Stimulated activated CD8-positive, alpha-beta memory T cell treated with anti-CD3 and anti-CD28 coated beads, Interleukin-4, amount 100 ng/mL, for 48 hours (primary cell): Measurements from ENCODE around the gene WLS.

Experiments
- DNase-seq: peaks from one replicate; pipeline ENCODE4 v3.0.0-alpha.2; 2020

The WLS gene

GRCh38 chr1:68128157-68128556 lies 104.2 kb downstream of the WLS start:
- no peak for DNase-seq

DNA sequence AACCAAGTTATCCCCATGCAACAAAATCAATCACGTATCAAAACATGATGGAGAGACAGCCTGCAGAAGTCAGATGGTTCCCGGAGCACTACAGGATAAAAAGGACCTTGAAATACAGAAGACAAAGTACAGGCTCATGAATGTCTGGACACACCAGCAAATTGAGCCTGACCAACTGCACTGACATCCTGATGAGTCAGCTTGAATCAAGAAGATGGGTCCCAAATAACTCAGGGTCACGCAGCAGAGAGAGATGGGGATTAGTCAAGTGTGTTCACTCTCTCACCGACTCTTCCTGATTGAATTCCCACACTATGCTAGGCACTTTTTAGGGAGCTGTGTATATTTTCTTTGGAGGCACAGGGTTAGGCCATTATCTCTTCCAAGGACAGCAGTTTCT lies 110.8 kb downstream of the WLS start:
- no peak for DNase-seq

GRCh38 chr1:68120136-68120791 lies 112.1 kb downstream of the WLS start:
- peak; percentile 42 for DNase-seq

- no peak for DNase-seq
Observed at GRCh38 chr1:68119445-68119844, 112.9 kb downstream of the WLS start.

- no peak for DNase-seq
Observed at GRCh38 chr1:68117416-68117815, 114.9 kb downstream of the WLS start.

GRCh38 chr1:68116643-68117235 lies 115.6 kb downstream of the WLS start:
- peak; percentile 65 for DNase-seq

DNA sequence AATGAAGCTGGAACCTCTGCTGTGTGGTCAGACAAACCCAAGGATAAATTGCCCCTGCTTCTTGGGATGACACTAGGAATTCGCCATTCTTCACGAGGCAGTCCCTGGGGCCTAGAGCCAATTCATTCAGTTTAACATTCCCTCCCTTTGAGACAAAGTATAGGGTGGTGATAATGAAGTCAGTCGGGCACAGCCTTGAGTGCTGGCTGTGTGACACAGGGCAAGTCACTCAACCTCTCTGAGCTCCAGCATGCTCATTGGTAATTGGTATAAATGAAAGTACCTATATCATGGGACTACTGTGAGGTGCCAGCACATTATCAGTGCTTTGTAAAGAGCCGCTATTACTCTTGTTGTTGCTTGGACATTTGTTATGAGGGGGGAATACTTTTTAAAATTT lies 117.0 kb downstream of the WLS start:
- no peak for DNase-seq

GRCh38 chr1:68113966-68114365 lies 118.4 kb downstream of the WLS start:
- no peak for DNase-seq

DNA sequence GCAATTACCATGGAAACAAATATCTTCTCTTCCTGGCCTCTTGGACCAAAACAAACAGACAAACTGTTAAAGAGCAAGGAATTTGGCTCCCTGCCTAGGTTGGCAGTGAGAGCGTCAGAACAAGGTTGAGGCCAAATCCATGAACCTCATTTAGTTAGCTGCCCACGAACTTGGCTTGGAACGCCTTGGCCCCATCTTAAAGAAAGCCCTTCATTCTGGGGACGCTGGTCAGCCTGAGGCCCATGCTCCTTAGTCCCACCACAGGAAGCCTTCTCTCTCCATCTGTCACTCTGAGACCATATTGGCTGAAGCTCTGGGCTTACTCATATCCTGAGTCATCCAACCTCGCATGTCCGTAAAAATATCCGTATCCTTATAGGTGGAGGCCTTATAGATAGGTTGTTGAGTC lies 119.5 kb downstream of the WLS start:
- DNase-seq = no peak

- no peak for DNase-seq
Observed at GRCh38 chr1:68111519-68112436, 120.5 kb downstream of the WLS start.

DNA sequence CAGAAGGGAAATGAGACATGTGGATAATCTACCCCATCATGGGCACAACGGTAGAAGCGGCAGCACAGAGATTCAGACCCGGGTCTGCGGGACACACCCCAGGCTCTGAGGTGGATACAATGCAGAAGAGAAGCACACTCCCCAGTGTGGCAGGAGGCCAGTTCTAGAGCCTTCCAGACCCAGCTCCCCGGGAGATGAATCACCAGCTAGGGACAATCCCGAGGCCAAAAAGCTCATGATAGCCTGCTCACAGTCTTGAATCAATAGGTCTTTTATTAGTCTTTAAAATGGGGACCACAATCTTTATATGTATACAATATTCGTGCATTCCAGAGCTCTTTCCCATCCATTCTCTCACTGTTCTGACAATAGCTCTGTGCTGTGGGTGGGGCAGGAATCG lies 124.6 kb downstream of the WLS start:
- no peak for DNase-seq

DNA sequence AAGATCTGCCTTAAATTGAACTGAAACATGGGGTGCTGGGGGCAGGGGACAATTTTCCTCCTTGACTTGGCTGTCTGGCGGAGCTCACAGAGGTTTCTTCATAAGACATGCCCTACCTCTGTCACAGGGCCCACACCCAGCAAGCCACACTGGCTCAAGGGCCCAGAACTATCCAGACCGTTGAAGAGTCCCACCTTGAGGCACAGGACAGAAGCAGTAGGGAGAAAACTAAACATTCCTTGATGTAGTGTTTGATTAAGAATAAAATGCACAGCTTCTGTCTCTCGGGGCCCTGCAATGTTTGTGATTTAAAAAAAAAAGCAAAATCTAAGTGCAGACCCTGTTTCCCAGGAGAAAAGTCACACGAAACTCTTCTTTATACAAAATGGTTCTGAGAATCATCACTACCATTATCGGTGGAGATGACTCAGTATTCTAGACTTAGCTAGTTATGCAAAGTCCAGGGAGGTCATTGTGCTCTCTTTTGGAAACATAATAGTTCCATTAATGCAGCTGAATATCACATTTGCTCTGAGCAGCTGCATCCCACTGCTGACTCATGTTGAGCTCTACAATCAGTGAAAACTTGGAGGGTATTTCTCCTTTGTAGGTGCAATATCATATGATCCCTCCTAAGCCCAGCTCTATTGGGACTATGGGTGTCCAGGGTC lies 128.3 kb downstream of the WLS start:
- no peak for DNase-seq

- no peak for DNase-seq
Observed at GRCh38 chr1:68103011-68103545, 129.2 kb downstream of the WLS start.

GRCh38 chr1:68101829-68102228 lies 130.5 kb downstream of the WLS start:
- no peak for DNase-seq

- DNase-seq = no peak
Observed at GRCh38 chr1:68100571-68100970, 131.8 kb downstream of the WLS start.

- DNase-seq = no peak
Observed at GRCh38 chr1:68093737-68094136, 138.6 kb downstream of the WLS start.

DNA sequence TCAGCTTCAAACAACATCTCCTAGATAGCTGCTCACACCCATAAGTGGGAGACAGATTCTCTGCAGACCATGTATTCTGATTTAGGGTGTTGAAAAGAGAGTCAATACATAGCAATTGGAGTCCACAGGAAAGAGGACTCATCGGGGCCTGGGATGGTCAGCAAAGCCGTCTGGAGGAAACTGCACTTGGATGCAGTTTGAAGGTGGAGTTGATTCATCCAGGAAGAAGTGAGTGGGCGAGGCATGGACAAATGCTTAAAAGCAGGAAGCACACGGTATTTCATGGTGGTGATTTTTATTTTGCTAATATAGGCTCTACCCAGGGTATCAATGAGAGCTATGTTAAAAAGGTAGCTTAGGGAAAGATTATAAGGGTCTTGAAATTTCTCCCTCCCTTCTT lies 145.1 kb downstream of the WLS start:
- no peak for DNase-seq

GRCh38 chr1:68085752-68086151 lies 146.6 kb downstream of the WLS start:
- DNase-seq = no peak

- no peak for DNase-seq
Observed at GRCh38 chr1:68083686-68084085, 148.6 kb downstream of the WLS start.

DNA sequence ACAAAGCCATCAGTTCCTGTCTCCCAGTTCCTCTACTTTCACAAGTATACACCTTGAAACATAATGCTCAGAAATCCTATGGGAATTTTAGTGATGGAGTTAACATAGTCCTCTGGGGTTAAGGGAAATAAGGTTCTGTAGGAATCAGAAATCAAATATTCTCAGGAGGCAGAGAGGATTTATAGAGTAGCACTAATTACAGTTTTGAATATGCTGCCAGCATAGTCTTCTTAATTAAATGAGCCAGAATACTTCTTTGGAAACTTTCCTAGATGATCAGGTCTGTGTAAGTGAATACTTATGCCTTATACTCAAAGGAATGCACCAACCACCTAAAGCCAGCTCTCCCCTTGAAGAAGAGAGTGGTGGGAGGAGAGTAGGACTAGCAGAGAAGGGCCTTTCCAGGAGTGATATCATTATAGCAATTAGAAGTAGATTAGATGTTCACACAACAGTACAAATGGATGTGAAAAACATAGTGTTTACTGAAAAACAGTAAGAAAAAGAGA lies 150.5 kb downstream of the WLS start:
- no peak for DNase-seq

- no peak for DNase-seq
Observed at GRCh38 chr1:68078647-68079046, 153.7 kb downstream of the WLS start.
